Measurements from ENCODE around the gene FBXL7.

Gene FBXL7

DNA sequence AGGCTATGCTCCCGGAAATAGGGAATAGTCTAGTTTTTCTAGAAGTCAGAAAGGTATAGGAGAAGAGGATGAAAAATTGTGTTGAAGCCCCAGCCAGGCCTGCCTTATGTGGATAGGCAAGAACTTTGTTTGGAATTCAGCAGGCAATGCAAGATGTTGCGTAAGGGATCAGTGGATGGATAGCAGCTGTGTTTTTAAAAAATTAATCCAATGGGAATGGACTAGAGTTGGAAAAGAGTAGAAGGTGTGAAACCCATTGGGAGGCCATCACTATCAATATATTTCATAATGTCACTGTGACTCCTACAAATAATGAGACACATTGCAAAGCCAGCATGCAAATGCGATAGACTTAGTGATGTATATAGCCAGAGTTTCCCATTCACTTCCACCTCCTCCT, 397.7 kb downstream of the FBXL7 start:
- no peak overlapping the region for H3K4me3 ChIP-seq (replicated peaks; ENCODE audit: low read depth, low read length)
- DNase-seq (ENCODE audit: low read depth), result peak; percentile 51
- no peak for TF ChIP-seq CTCF (IDR thresholded peaks at IDR 0.05; ENCODE audit: low read length, missing control alignments)

- no peak for TF ChIP-seq CTCF (IDR thresholded peaks at IDR 0.05; ENCODE audit: low read length, missing control alignments)
- no peak for DNase-seq (ENCODE audit: low read depth)
Observed at GRCh38 chr5:15898641-15899040, 398.7 kb downstream of the FBXL7 start.

DNA sequence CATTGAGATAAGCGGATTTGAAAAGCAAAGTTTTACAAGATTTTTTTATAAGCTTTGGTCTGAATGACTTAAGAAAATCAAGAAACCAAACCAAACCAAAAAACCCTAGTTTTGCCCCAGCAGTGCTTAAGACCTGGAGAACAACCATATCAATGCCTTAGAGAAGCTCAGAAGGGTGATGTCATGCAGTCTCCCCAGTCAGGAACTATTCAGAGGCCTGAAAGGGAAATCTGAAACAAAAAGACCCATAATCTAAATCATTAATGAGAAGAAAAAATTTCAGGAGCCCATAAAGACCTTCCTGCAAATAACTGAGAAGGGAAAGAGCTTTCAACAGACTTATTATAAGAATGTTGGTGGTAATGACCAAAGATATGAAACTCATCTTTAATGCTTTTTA, 399.5 kb downstream of the FBXL7 start:
- TF ChIP-seq CTCF (IDR thresholded peaks at IDR 0.05; ENCODE audit: low read length, missing control alignments), result no peak
- DNase-seq (ENCODE audit: low read depth), result no peak
- no peak overlapping the region for H3K4me3 ChIP-seq (replicated peaks; ENCODE audit: low read depth, low read length)

More at GRCh38 chr5:15898641-15899040, 398.7 kb downstream of the FBXL7 start:
- H3K4me3 ChIP-seq (replicated peaks; ENCODE audit: low read depth, low read length), result no peak overlapping the region

GRCh38 chr5:15901151-15901550, 401.2 kb downstream of the FBXL7 start:
- TF ChIP-seq CTCF (IDR thresholded peaks at IDR 0.05; ENCODE audit: low read length, missing control alignments), result no peak
- no peak for DNase-seq (ENCODE audit: low read depth)
- H3K4me3 ChIP-seq (replicated peaks; ENCODE audit: low read depth, low read length), result no peak overlapping the region

DNA sequence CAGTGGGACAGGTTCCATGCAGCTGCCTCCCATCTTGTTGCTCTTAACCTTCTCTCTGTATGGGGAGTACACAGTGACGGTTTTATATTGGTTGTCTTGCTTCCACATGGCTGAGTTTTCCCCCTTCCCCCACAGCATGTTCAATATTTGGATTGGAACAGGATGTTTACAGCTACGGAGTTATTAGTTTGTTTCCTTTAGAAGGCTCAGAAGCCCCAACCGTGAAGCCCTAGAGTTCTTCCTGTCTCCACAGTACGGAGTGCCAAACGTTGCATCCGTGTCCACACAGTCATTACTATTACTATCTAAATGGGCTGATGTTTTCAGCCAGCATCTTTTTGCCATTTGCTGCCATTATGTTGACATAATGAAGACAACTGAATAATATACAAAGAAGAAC, 402.1 kb downstream of the FBXL7 start:
- no peak overlapping the region for H3K4me3 ChIP-seq (replicated peaks; ENCODE audit: low read depth, low read length)

GRCh38 chr5:15904899-15905830, 405.2 kb downstream of the FBXL7 start:
- peak; percentile 52 for DNase-seq (ENCODE audit: low read depth)
- TF ChIP-seq CTCF (IDR thresholded peaks at IDR 0.05; ENCODE audit: low read length, missing control alignments), result no peak
- no peak overlapping the region for H3K4me3 ChIP-seq (replicated peaks; ENCODE audit: low read depth, low read length)

More for the DNA sequence above, 402.1 kb downstream of the FBXL7 start:
- no peak for DNase-seq (ENCODE audit: low read depth)
- TF ChIP-seq CTCF (IDR thresholded peaks at IDR 0.05; ENCODE audit: low read length, missing control alignments), result no peak

Data from fibroblast of pulmonary artery (primary cell).